GM12874 (cell line): ENCODE results near the gene ZNRF1.

Experiments
- CTCF ChIP-seq: IDR thresholded peaks from 2 replicates; pipeline ENCODE4 v1.5.1; 2011; ENCODE audit warnings: low read depth, mild to moderate bottlenecking, control low read depth, low read length, moderate library complexity; ENCODE audit not compliant: insufficient read depth

The ZNRF1 gene

GRCh38 chr16:75059411-75059810 lies 60.6 kb downstream of the ZNRF1 start:
- no peak for TF ChIP-seq CTCF

DNA sequence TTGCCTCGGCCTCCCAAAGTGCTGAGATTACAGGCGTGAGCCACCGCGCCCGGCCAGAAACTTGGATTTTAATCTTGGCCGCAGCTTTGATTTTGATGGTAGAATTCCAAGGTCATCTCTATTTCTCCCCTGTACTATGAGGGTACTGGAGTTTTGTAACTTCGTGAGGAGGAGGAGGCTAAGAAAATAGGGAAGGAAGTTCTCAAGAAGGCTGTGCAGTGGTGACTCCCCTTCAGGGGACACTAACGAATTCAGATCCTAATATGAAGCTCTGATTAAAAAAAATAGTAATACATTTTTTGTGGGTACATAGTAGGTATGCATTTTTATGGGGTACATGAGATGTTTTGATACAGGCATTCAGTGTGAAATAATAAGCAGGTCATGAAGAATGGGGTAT lies 61.9 kb downstream of the ZNRF1 start:
- TF ChIP-seq CTCF: no peak

GRCh38 chr16:75061669-75062068 lies 62.8 kb downstream of the ZNRF1 start:
- TF ChIP-seq CTCF: no peak

GRCh38 chr16:75062135-75062975 lies 63.5 kb downstream of the ZNRF1 start:
- TF ChIP-seq CTCF: no peak

- no peak for TF ChIP-seq CTCF
Observed at GRCh38 chr16:75062976-75063346, 64.1 kb downstream of the ZNRF1 start.

DNA sequence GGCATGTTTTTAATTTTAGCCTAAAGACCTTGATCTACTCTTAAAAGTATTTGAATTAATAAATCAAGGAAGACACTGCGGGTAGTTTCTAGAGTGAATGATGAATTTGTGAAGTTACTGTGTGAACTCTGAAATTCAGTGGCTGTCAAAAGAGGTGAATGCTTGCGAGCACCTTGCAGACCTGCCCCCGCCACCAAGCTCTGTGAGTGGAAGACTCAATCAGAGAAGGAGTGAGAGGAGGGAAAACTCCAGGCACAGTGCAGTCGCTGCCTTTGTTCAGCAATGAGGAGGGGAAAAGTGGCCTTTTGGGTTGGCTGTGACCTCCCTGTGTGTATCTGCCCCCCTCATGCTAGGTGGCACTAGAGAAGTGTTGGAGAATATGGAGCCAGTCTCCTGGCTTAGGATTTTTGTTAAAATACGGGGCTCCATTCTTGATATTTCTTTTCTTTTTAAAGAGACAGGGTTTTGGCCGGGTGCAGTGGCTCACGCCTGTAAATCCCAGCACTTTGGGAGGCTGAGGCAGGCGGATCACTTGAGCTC lies 64.8 kb downstream of the ZNRF1 start:
- TF ChIP-seq CTCF: no peak

DNA sequence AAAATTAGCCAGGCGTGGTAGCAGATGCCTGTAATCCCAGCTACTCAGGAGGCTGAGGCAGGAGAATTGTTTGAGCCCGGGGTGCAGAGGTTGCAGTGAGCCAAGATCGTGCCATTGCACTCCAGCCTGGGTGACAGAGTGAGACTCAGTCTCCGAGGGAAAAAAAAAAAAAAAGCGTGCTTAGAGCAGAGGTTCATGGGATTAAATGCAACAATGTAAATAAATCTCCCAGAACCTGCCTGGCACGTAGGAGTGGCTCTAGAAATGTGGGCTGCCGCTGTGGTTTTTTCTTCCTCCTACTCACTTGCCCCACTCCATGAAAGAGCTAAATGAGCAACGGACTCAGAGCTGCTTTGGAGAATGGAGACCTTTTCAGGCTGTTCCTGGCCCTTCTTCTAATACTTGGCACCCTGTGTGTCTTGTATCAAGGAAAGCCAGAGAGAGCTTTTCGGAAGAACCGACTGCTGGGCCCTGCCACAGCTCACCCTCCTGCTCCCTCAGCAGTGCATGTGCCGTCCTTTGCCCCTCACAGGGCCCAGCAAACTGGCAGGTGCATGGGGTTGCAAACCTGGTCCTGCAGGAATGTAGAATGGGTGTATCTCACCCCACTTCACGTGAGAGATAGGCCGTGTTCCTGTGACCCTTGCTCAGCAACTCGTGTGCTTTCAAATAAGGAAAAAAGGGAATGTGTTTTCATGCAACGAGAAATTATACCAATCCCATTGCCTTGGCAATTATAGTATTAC lies 65.8 kb downstream of the ZNRF1 start:
- no peak for TF ChIP-seq CTCF
